Glomerular endothelial cell (primary cell): Measurements from ENCODE around the gene TMEM171. TPM values are rescaled to one million over a fixed set of nuclear protein-coding genes. Genes with fewer than 3 reads are reported as not detected.

Experiments
- DNase-seq: peaks from one replicate; pipeline ENCODE4 v3.0.0-alpha.2; 2011; ENCODE audit warnings: low read depth, low spot score; ENCODE audit errors: extremely low read depth
- total RNA-seq: library from RNA; depleted of rRNA; stranded (reverse); fragments of >200 nt; gene quantifications from 2 replicates; pipeline ENCODE4 v1.2.3, GENCODE V29; 2015

TMEM171 gene
- total RNA-seq, 1 donor from 2014 or later: 2.3 TPM

DNA sequence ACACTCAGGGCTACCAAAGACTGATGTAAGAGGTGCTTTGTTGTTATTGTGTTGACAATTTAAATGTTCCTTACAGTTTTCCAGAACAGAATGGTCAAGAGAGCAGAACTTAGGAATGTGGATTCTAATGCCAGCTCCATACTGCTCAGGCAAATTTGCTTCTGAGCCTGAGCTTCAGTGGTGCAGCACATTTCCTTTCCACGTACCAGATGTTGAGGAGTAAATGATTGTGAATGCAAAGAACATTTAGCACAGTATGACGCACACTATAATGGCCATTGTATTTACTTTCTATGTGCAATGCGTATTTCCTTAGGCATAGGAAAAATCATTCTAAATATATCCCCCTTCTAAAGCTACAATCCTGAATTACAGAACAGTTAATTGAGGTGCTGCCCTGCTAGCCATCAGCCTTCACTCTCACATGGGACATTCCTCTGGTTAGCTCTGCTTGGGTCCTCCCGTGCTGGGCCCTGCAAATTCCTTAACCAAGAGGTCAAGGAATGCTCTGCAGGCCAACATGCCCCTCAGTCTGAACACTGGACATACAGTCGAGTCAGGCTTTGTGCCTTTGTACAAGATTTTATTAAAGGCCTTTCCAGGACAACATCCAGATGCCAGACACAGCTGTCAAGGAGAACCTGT, 31.5 kb downstream of the TMEM171 start:
- no peak for DNase-seq

DNA sequence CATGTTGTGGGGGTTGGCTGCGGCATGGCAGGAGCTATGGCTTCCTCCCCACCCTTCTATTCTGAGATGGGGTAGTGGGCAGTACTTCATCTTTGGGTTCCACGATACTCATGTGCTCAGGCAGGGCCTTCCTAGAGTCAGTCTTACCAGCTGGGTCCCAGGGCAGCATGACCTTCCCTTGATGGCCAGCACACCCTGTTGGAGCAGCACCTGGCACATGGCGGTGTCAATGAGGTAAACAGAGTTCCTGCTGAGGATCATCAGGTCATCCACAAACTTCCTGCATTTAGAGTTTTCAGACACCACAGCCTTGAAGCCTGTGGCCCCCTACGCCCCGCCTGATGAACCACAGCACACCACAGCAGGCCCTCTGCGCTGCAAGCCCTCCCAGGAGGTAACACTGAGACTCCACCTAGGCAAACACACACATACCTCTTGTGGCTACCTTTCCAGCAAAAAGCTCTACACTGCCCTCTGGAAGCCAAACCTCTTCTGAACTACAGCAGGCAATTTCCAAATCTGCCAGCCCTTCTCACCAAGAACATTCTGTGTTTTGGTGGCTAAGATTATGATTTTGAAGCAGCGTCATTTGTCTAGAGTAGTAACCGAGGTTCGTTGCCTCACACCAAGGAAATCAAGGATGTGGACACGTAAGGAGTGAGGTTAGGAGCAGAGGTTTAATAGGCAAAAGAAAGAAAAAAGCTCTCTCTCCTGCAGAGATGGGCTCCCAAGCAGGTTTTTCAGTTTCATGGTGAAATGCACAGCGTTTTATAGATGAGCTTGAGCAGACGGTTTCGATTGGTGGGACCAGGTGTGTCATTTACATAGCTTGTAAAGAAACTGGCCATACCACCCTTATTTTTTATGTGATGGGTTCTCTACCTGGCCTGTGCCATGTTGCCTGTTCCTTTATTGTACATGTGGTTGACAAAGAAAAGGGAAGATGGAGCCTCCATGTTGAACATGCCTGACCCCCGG, 32.3 kb downstream of the TMEM171 start:
- no peak for DNase-seq

DNA sequence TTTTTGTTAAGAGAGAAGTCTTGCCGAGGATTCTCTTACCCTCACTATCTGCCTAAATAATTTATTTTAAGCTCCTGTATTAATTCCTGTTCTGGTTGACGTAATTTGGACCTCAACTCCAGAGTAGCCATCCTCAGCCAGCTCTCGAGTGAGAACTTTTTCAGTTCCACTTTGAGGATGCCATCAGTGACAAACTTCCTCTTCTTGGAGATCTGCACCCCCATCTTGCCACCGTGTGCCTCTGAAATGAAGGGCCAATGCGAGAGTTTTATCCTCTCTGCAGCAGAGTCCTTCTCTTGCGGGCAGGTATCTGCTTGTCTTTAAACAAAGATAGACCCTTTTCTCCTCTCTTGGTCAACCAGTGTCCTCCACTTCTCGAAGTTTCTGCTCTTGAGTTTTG, 33.1 kb downstream of the TMEM171 start:
- DNase-seq: no peak

DNA sequence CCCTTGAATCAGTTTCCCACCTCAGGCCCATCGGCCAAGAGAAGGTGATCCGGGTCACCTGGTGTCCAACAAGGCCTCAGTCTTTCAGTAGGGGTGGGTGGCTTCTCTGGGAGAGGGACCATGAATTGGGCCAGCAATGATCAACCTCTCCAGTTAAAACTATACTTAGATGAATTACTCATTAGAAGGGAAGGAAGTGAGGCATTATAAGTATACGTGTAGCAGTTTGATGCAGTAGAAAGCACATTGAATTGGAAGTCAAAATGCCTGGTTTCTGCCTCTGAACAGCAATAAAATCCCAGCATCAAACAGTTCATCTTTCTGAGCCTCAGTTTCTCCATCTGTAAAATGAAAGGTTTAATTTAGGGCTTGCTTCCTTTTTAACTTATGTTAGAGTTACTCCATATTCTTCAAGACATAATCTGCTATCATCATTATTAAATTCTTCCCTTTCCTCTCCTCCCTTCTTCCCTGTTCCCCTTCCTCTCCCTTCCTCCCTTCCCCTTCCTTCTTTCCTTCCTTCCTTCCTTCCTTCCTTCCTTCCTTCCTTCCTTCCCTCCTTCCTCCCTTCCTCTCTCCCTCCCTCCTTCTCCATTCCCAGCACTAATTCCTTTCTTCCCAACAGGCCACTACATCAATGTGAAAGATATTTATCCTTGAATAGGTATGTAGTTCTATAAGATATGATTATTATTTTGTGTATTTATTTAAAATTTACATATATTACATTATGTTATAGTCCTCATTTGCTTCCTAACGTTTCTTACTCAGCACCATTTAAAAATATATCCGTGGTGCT, 34.0 kb downstream of the TMEM171 start:
- DNase-seq: no peak

DNA sequence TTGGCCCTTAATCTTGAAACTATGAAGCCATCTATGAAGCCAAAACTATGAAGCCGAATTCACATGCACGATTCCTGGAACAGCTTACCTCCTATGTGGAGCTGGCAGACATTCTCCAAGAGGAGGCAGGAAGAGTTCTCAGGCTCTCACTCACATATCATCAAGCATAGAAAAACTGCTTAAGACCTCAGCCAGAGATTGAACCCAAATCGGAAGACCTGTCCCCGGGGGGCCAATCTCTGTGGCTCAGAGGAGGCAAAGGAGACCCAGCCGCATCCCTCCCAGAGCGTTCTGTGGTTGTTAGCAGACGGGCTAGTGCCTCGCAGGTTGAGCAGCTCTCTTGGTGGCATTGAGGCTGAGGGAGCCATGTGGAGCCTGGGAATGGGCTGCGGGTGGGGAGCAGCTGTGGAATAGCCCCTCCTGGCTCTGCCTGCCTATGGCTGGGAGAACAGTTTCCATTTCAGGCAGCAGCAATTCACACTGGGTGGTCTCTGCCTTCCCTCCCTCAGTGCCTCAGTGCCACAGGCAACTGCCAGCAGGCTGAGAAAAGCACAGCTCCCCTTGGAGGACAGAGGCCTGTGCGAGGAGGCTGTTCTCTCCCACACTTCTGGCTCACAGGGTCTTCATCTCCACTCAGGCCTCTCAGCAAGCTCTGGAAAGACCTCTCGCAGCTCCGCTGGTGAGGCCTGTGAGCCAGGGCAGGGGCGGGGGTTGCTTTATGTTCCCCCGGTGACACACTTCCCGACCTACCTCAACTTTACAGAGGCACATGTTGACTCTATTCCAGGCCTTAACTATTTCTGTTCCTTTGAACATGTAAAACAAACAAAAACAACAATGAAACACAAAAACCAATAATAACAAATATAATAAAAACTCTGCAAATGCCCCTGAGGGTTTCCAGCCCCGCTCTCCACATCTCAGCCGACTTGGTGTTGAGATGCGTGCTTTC, 35.2 kb downstream of the TMEM171 start:
- DNase-seq: no peak

DNA sequence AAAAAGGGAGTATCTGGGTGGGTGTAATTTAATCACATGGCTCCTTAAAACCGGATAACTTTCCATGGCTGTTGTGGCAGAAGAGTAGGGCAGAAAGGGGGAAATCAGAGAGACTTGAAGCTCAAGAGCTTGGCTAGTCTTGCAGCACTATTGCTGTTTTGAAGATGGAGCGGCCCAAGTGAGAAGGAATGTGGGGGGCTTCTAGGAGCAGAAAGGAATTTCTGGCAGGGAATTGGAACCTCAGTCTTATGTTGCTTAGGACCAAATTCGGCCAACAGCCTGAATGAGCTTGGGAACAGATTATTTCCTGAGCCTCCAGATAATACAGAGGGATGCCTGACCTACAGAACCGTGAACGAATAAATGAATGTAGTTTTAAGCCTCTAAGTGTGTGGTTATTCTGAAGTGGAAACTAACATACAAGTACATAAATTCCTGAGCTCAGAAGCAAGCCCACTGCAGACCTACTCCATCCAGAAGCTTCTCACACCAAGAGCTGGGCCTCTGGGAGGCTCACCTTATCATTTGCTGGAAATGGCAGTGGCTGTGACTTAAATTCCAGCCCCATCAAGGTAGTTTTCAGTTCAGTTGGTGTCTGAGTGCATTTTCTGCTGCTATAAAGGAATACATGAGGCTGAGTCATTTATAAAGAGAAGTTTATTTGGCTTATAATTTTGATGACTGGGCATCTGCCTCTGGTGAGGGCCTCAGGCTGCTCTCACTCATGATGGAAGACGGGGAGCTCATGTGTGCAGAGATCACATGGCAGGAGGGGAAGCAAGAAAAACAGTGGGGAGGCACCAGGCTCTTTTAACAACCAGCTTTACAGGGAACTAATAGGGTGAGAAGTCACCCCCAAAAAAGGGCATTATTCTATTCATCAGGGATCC, 37.3 kb downstream of the TMEM171 start:
- no peak for DNase-seq

DNA sequence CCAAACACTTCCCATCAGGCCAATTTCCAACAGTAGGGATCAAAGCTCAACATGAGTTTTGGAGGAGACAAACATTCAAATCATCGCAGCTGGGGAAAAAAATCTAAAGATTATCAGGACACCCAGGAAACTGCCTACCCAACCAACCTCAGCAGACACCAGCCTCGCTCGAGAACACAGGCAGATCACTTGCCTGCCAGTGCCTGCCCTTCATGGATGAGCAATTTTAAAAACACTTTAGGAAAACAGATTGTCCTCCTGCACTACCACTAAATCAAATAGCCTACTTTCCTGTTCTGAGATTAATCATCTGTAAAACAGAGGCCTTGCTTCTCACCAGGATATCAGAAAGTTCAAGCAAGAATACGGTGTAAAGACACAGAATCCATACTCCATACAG, 37.9 kb downstream of the TMEM171 start:
- no peak for DNase-seq

DNA sequence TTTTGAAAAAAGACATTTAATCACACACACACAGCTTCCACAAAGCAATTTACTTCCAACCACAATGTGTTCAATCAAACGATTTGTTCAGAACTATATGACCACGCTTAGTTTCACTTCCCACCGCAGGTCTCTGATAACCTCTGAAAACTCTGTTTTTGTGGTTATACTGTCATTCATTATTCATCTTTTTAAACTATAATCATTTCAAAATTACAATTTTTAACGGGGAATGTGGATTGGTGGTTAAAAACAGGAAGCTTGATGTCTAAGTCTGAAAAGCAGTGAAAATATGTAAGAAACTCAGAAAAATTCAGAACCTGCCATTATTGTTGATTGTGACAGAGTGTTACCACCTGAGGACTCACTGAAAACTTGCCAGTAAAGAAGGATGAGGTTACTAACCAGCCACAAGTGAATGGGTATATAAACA, 39.9 kb downstream of the TMEM171 start:
- no peak for DNase-seq

DNA sequence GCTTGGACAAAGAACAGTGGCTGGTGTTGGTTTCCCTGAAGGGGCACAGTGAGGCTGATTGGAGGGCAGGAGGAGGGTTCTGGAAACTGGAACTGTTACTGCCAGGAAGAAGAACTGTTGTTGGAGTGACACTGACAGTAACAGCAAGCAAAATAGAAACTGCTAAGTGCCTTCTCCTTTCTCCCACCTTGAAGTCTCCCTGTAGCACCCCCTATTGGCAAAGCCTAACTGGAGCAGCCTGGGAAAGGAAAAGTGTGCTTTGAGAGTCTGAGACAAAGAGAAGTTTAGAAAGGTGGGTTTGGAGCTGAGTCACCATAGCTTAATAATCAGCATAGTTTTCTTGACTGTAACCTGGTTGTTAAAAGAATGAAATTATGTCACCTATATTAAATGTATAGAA, 50.1 kb downstream of the TMEM171 start:
- peak; percentile 31 for DNase-seq

DNA sequence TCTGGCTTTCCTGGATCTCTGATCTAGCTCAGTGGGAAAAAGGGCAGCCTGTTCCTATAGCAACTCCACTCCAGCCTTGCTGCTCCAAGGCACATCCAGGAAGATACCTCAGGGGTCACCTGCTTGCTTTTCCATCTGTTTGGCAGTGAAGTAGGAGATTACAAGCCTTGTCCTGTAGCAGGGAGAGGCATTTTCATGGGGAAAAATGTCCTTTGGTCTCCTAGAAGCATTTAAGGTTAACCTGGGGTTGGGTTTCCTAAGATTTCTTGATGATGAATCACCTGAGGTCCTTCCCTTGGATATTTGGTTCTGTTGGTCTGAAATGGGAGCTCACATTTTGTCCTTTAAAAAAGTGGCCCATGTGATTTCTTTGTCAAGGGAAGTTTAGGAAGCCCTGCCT, 51.1 kb downstream of the TMEM171 start:
- no peak for DNase-seq

DNA sequence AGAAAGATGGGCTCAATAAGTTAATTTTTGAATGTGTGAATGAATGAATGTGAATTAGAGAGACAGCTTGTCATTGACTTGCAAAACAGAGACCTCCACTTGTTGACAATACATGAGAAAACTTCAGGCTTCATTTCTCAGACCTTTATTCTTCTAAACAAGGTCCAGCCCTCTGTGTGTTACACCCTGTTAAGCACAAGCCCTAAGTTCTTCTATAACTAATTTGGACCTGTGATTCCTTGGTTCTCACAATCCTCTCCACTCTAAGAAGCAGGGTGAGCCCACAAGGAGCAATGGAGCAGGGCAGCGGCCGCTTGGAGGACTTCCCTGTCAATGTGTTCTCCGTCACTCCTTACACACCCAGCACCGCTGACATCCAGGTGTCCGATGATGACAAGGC, 52.6 kb downstream of the TMEM171 start, which contains the start of gene TMEM174:
Gene TMEM174, plus strand, starts transcription at position 243 of the 400 bp plus-strand sequence. Its CDS starts 51 bp downstream, at position 294.
- no peak for DNase-seq

DNA sequence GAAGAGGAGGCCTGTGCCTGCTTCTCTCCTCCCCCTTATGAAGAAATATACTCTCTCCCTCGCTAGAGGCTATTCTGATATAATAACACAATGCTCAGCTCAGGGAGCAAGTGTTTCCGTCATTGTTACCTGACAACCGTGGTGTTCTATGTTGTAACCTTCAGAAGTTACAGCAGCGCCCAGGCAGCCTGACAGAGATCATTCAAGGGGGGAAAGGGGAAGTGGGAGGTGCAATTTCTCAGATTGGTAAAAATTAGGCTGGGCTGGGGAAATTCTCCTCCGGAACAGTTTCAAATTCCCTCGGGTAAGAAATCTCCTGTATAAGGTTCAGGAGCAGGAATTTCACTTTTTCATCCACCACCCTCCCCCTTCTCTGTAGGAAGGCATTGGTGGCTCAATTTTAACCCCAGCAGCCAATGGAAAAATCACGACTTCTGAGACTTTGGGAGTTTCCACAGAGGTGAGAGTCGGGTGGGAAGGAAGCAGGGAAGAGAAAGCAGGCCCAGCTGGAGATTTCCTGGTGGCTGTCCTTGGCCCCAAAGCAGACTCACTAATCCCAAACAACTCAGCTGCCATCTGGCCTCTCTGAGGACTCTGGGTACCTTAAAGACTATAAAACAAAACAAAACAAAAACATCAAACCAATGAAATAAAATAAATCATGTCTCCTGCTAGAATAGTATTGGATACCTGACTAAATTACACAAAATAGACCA, 53.9 kb downstream of the TMEM171 start:
- no peak for DNase-seq

DNA sequence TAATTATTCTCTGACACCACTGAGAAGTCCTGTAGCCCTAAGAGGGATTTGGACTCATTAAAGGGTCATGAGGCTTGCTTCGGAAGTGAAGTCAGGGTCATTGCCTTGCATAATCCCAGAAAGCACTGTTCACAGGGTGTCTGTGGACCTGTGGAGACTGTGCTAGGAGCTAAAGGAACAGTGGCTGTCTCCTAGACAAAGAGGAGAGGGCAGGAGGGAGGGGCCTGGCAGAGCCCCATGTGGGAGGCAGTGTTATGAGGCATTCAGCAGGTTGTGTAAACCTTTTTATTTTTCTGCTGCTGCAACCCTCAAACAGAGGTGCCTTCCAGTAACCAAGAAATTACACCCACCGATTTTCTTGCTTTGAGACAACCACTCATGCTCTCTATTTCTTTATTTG, 55.9 kb downstream of the TMEM171 start:
- DNase-seq: no peak

DNA sequence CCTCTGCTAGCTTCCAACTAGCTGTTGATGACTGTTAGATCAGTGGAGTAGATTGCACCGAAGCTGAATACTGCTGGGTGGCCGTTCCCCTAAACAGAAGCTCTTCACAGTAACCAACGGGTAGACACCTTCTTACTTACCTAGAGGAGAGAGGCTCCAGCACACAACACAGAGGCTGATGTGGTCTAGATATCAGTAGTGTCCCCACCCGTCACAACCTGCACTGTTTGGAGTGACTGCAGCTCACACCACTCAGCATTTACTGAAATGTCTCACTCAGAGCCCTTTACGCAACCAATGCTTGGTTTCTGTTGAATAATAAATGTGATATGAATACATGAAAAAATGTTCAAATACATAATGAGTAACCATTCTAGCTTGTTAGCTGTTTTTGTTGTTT, 57.9 kb downstream of the TMEM171 start:
- no peak for DNase-seq

DNA sequence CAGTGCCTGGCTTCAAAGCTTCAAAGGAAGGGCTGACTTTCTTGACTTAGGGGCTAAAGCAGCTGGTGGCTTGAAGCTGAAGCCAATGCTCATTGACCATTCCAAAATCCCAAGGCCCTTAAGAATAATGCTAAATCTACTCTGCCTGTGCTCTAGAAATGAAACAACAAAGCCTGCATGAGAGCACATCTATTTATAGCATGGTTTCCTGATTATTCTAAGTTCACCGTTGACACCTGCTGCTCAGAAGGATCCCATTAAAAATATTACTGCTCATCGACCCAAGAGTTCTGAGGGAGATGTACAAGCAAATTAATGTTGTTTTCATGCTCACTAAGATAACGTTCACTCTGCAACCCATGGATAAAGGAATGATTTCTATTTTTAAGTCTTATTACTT, 59.4 kb downstream of the TMEM171 start:
- DNase-seq: no peak

DNA sequence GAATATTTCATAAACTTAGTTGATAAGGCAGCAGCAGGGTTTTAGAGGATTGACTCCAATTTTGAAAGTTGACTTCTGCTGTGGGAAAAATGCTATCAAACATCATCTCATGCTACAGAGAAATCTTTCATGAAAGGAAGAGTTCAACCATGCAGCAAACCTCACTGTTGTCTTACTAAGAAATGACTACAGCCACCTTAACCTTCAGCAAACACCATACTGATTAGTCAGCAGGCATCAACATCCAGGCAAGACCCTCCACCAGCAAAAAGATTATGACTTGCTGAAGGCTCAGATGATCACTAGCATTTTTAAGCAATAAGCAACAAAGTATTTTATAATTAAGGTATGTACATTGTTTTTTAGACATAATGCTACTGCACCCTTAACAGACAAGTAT, 60.2 kb downstream of the TMEM171 start:
- DNase-seq: no peak
